Measurements from ENCODE around the gene KCNK1.

KCNK1 gene

GRCh38 chr1:233613252-233614172 lies at the start of gene KCNK1:
KCNK1 (plus strand) TSS chr1:233614106; CDS start chr1:233614172, 66 bp downstream.
- DNase-seq: no peak

DNA sequence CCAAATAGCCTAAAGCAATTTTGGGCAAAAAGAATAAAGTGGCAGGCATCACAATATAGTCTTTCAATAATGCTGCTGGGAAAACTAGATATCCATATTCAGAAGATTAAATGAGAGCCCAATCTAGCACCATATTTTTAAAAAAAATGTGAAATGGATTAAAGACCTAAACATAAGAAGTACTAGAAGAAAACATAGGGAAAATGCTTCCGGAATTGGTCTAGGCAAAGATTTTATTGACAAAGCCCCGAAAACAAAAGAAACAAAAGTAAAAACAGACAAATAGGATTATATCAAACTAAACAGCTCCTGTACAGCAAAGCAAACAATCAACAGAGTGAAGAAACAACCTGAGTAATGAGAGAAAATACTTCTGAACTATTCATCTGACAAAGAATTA lies 48.6 kb upstream of the KCNK1 start:
- DNase-seq: no peak

DNA sequence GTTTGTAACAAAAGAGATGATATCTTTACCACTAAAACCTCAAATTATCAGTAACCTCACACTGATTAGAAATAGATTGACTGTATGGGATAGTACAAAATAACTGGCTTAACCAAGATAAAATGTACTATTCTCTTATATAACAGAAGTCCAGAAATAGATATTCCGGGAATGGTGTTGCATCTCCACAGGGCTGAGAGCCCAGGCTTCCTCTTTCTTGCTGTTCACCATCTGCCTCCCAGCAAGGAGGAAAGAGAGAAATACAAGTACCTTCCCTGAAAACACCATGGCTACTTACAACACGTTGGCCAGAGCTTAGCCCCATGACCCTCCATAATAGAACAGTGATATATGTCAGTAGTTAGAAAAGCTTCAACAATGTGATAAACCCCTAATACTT lies 47.0 kb upstream of the KCNK1 start:
- no peak for DNase-seq

GRCh38 chr1:233569636-233570035 lies 44.3 kb upstream of the KCNK1 start:
- no peak for DNase-seq

DNA sequence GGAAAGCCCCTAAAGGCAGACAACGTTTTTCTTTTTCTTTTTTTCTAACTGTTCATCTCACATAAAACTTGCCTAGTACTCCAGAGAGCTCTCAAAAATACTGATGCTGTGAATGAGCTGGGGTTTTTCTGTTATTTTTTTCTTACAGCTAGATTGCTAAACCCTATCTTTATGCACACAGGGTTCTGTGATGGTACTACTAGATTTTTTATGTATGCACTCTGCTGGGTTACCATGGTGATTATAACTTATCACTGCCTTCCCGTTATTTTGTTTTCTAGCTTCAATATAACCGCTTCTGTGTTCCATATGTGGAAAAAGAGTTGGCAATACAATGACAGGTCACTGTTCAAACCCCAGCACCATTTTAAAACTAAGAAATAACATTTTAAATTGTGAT lies 43.7 kb upstream of the KCNK1 start:
- no peak for DNase-seq

DNA sequence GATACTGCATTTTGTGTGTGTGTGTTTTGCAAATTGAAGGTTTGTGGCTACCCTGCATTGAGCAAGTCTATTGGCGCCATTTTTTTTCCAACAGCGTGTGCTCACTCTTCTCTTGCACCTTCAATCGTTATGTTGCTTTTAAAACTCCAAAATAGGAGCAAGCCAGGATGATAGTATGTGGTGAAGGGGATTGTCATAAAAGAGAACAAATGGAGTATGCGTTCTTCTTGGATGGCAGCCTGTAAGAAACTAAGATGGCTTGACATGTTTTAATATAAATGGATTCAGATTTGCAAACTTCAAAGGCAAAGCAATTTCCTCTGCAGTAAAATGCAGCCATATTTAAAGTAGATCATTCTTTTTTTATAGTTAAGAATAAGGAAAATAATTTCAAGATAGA lies 43.2 kb upstream of the KCNK1 start:
- DNase-seq: no peak

- DNase-seq: no peak
Observed at GRCh38 chr1:233572896-233573295, 41.0 kb upstream of the KCNK1 start.

DNA sequence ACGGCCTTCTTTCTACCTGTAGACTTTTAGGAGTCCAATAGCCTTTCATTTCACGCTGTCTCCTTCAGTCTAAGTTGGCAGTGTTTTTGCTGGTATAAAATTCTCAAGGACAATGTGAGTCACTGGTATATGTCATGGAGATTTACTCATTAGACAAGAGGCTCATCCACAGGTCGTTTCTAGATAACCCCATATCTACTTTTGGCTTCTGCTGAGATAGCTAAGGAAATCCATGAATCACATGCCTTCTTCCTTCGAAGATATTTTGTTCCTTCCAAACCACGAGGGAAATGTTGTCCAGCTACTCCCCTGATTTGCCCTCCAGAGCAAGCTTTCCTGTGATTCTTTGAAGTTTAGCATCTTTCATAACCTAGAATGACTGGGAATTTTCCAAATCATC lies 38.5 kb upstream of the KCNK1 start:
- no peak for DNase-seq

DNA sequence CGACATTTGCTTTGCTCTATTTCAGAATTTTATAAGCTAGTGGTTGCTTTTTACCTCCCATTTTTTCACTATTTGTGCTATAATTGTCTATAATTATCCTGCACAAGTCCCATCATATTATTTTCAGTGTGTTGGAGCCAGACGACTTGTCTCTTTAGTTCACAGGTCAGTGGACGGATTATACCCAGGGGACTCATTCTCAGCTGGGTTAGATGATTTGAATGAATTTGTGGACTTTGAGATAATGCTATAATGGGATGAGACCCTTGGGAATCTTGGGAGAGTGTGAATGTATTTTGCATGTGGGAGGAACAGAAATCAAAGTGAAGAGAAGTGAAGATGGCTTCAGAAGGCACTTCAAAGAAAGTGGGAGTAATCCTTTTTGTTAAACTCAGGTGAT lies 31.5 kb upstream of the KCNK1 start:
- DNase-seq: no peak

DNA sequence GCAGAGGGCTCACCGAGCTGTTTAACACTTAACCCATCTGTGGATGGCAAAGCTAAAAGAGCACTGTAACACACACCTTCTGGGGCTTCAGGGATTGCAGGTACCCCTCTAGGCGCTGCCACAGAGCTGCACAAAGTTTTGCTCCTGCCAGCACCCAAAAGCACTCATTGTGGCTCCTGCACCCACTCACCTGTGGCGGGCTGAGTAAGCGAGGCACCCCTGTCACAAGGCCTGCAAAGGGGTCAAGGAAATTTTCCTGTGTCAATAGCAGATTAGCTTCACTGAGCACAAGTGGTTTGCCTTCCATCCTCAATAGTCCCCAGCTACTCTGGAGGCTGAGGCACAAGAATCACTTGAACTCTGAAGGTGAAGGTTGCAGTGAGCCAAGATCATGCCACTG lies 29.5 kb upstream of the KCNK1 start:
- DNase-seq: no peak

GRCh38 chr1:233584931-233585330 lies 29.0 kb upstream of the KCNK1 start:
- no peak for DNase-seq

- DNase-seq: no peak
Observed at GRCh38 chr1:233586301-233586700, 27.6 kb upstream of the KCNK1 start.

DNA sequence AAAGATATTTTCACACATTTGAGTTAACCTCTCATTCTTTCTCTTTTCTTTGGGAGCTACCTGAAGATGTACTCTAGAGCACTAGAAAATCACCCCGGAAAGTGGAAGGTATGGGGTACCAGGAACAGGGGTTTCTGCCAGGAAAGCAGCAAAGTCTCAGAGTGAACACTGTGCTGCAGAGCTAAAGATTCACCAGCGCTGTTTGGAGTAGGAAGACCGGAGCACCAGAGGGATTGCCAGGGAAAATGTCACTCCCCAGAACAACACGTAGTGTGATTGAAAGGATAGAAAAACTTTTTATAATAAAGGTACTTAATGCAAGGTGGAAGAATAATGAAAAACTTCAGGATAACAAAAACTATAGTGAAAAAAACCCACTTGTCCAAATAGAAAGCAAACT lies 26.7 kb upstream of the KCNK1 start:
- DNase-seq: no peak

GRCh38 chr1:233587958-233588799 lies 25.7 kb upstream of the KCNK1 start:
- DNase-seq: no peak

DNA sequence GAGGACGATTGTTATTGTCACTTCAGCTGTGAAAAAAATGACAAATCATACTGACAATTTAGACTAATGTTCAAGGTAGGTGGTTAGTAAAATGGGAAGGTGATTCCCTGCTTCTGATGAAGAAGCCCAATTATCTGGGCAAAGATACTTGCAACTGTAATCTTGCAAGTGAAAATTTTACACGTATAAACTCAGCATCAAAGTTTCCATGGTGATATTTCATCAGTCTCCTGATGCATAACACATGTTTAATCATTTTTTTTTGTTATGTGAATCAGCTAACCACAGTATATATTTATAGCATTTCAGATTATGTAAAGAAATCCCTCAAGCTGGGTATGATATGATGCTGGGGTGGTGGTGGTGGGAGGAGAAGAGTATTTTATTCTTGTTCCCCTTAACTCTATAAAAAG lies 16.4 kb upstream of the KCNK1 start:
- no peak for DNase-seq

GRCh38 chr1:233598891-233599541 lies 14.9 kb upstream of the KCNK1 start:
- no peak for DNase-seq

DNA sequence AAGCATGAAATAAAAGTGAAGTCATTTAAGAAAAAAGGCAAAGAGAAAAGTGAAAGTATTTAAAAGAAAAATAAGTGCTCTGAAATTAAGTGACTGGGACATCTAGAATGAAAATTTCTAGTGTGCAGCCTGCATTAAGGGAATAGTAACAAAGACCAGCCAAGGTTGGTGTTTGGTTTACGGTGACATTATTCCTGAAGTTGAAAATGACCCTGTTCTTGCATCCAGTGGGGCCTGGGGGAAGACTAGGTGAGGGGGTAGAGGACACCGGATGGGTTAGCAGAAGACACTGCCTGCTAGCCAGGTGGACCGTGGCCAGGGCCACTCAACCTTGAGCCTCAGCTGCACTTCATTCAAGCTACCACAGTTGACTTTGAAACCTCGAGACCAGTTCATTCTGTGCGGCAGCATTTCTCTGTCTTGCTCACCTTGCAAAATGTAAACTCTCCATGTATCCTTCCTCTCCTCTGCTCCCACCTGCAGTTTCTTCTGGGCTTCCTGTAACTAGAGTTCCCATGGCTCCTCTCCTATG lies 14.3 kb upstream of the KCNK1 start:
- no peak for DNase-seq

- no peak for DNase-seq
Observed at GRCh38 chr1:233600488-233600887, 13.4 kb upstream of the KCNK1 start.

- DNase-seq: no peak
Observed at GRCh38 chr1:233603478-233603877, 10.4 kb upstream of the KCNK1 start.

DNA sequence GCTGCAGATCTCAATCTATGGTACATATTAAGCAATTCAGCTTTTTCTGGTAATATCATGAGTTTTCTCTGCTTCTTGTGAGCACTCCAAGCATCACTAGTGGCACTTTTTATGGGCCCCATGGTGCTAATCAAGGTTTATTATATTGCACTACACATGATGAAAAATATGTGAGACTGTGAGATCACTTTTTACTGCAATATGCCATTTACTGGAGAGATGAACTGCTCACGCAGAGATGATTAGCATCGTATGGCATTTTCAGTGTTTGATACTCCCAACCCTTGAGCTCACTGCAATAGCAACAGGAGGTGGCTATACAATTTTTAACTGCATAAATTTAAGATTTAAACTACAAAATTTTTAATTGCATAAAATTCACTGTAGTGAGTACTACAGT lies 8.7 kb upstream of the KCNK1 start:
- no peak for DNase-seq

DNA sequence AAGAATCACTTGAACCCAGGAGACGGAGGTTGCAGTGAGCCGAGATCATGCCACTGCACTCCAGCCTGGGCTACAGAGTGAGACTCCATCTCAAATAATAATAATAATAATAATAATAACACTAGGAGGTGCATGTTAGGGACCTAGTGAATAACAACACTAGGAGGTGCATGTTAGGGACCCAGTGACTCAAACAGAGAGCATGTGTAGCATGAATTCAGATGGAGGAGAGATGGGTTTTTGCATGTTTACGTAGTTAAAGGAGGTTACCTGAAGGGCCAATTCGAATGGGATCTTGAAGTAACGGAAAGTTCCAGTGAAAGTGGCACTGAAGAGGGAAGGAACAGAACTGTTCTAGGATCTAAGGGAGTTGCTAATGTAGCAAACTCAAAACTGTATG lies 7.1 kb upstream of the KCNK1 start:
- DNase-seq: no peak

DNA sequence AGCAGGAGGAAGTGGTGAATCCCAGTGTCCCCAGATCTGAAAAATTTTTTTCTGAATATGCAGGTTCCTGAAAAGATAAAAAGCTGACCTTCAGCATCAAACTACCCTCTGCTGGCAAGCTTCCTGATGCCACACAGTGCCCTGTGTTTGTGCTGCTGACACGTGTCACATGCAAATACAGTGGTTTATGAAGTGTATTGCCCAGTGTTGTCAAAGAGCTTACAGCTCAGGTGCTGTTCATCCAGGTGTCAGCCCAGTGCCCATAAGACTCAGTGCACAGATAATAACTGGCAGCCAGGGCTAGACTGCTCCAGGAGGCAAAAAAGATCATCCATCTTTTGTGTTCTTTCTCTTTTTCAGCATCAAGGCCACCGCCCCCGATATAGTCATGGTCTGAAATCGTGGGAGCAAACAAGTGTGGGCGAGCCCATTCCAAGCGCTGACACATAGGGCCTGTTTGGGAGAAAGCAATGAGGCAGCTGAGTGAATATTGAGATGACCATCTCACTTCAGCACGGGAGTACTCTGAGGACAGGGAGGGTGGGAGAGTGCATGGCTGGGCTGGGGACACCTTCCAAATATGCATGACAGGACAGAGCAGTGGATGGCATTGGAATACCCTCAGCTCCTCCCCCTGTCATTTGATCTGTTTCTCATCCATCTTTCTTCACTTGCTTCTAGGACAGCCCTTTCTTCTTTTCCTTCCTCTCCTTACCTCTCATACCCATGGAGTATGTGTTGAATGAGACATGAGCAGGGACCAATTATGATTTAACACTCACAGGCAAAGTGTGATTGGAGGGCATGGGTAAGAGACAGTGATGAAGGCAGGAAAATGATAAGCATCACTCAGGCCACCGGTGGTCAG lies 6.4 kb upstream of the KCNK1 start:
- no peak for DNase-seq

All from CD4-positive, alpha-beta T cell treated with Interleukin-21 for 1 hour (primary cell).